ENCODE data around the gene LRRC15.

- TF ChIP-seq CTCF (conservative IDR thresholded peaks at IDR 0.05; ENCODE audit: low read depth in 2 of 2) (no peak), EZH2 (IDR thresholded peaks at IDR 0.05; ENCODE audit: low read depth, unreplicated experiment) (no peak), ZNF114 (CRISPR knock-in tag; IDR thresholded peaks at IDR 0.05) (no peak), REST (IDR thresholded peaks at IDR 0.05; ENCODE audit: unreplicated experiment) (no peak), EZH2phosphoT487 (IDR thresholded peaks at IDR 0.05; ENCODE audit: unreplicated experiment) (no peak), POLR2AphosphoS5 (IDR thresholded peaks at IDR 0.05; ENCODE audit: low read depth) (no peak)
These were observed 43.2 kb downstream of the LRRC15 start for GRCh38 chr3:194326192-194326967.
